ENCODE data around the gene HAGH. TPM values are rescaled to one million over a fixed set of nuclear protein-coding genes. Genes with fewer than 3 reads are reported as not detected.

HAGH gene
- total RNA-seq, 1 donor from 2014 or later: 38.3 TPM

GRCh38 chr16:1764971-1765370 is 61.7 kb downstream of the HAGH start:
- H3K36me3 ChIP-seq: no peaks in the 10 kb centered on the region
- no peaks in the 10 kb centered on the region for H3K4me1 Mint-ChIP-seq
- H4K20me1 ChIP-seq (ENCODE audit: low read depth): peaks cover 29% of the 10 kb centered on the region
- no peak overlapping the region for H3K27ac Mint-ChIP-seq
- no peak overlapping the region for H3K4me2 ChIP-seq
- no peaks in the 10 kb centered on the region for H3K9me3 Mint-ChIP-seq
- no peak overlapping the region for H3K4me3 ChIP-seq
- peaks cover 3% of the 10 kb centered on the region for H3K36me3 Mint-ChIP-seq
- DNase-seq (ENCODE audit: low spot score): no peak
- no peaks in the 10 kb centered on the region for H3K9me3 ChIP-seq (ENCODE audit: low read depth)
- no peaks in the 10 kb centered on the region for H3K79me2 ChIP-seq (ENCODE audit: low read depth)
- no peak overlapping the region for H3K4me3 Mint-ChIP-seq
- no peak overlapping the region for H3K9ac ChIP-seq
- H3K27me3 ChIP-seq: no peaks in the 10 kb centered on the region
- no peak overlapping the region for H3K27ac ChIP-seq
- peaks cover 4% of the 10 kb centered on the region for H3K27me3 Mint-ChIP-seq (ENCODE audit: insufficient read depth, low read depth)
- no peaks in the 10 kb centered on the region for H3K4me1 ChIP-seq
- TF ChIP-seq EZH2phosphoT487 (IDR thresholded peaks at IDR 0.05): no peak
- no peak for TF ChIP-seq CTCF (IDR thresholded peaks at IDR 0.05)
- no peak for TF ChIP-seq EZH2 (IDR thresholded peaks at IDR 0.05)
- H2AFZ ChIP-seq (replicated peaks): no peak overlapping the region
- H3F3A ChIP-seq (ENCODE audit: low read depth): peaks cover 9% of the 10 kb centered on the region

GRCh38 chr16:1763521-1764511 is 62.8 kb downstream of the HAGH start:
- no peaks in the 10 kb centered on the region for H3K4me1 Mint-ChIP-seq
- H3K27me3 Mint-ChIP-seq (ENCODE audit: insufficient read depth, low read depth): peaks cover 4% of the 10 kb centered on the region
- Histone ChIP-seq H3K9ac (no peak overlapping the region), H3K36me3 (no peaks in the 10 kb centered on the region), H3K9me3 (ENCODE audit: low read depth) (no peaks in the 10 kb centered on the region), H3K4me3 (no peak overlapping the region), H3K4me1 (no peaks in the 10 kb centered on the region), H2AFZ (replicated peaks) (no peak overlapping the region), H3F3A (ENCODE audit: low read depth) (peaks cover 8% of the 10 kb centered on the region), H4K20me1 (ENCODE audit: low read depth) (peaks cover 18% of the 10 kb centered on the region), H3K79me2 (ENCODE audit: low read depth) (no peaks in the 10 kb centered on the region), H3K27me3 (no peaks in the 10 kb centered on the region), H3K27ac (no peak overlapping the region), H3K4me2 (peak overlapping the region; percentile 11)
- H3K27ac Mint-ChIP-seq: no peak overlapping the region
- no peak overlapping the region for H3K4me3 Mint-ChIP-seq
- peaks cover 3% of the 10 kb centered on the region for H3K36me3 Mint-ChIP-seq
- no peak for TF ChIP-seq EZH2 (IDR thresholded peaks at IDR 0.05)
- no peak for TF ChIP-seq EZH2phosphoT487 (IDR thresholded peaks at IDR 0.05)
- peak; percentile 69 for TF ChIP-seq CTCF (IDR thresholded peaks at IDR 0.05)
- H3K9me3 Mint-ChIP-seq: no peaks in the 10 kb centered on the region
- peak; percentile 82 for DNase-seq (ENCODE audit: low spot score)

DNA sequence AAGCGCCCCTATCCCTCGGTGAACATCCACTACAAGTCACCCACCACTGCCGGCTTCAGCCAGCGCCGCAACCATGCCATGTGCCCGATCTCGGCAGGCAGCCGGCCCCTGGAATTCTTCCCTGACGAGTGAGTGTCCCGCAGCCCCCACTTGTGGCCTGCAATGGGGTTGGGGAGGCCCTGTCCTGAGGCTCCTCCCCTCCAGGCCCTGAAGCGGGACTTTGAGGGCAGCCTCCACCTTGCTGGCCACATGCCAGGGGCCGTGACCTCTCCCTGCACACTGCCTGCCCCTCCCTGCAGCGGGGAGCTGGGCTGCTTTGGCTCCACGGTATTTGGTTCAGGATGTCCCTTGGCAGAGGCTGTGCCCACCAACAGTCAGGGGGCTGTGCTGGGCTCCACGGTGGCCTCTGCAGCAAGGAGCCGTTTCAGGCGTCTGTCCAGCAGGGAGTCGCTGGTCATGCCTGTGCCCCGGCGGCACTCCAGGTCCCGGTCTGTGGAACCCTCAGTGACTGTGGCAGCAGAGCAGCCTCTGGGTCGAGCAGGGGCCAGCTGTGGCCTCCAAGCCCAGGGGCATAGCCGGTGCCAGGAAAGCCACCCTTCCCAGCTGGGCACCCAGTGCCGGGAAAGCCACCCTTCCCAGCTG is 63.6 kb downstream of the HAGH start:
- Histone ChIP-seq H2AFZ (replicated peaks) (no peak overlapping the region), H3K9ac (no peak overlapping the region), H3K4me3 (no peak overlapping the region), H3F3A (ENCODE audit: low read depth) (peaks cover 8% of the 10 kb centered on the region), H3K4me1 (no peaks in the 10 kb centered on the region), H3K27ac (no peak overlapping the region), H3K27me3 (no peaks in the 10 kb centered on the region), H3K9me3 (ENCODE audit: low read depth) (no peaks in the 10 kb centered on the region), H4K20me1 (ENCODE audit: low read depth) (peaks cover 15% of the 10 kb centered on the region), H3K79me2 (ENCODE audit: low read depth) (no peaks in the 10 kb centered on the region), H3K36me3 (no peaks in the 10 kb centered on the region), H3K4me2 (no peak overlapping the region)
- Mint-ChIP-seq H3K9me3 (no peaks in the 10 kb centered on the region), H3K27me3 (ENCODE audit: insufficient read depth, low read depth) (peaks cover 4% of the 10 kb centered on the region), H3K36me3 (peaks cover 3% of the 10 kb centered on the region), H3K4me3 (no peak overlapping the region), H3K27ac (no peak overlapping the region), H3K4me1 (no peaks in the 10 kb centered on the region)
- peak; percentile 20 for DNase-seq (ENCODE audit: low spot score)
- TF ChIP-seq EZH2phosphoT487 (IDR thresholded peaks at IDR 0.05) (no peak), CTCF (IDR thresholded peaks at IDR 0.05) (no peak), EZH2 (IDR thresholded peaks at IDR 0.05) (no peak)
